Liver (tissue), 9 donors: Measurements from ENCODE around the gene FGD2. TPM values are rescaled to one million over a fixed set of nuclear protein-coding genes. Genes with fewer than 3 reads are reported as not detected.
A peak's percentile ranks its signal among the peaks of the same experiment; 100 is the strongest.

Experiments used
- DNase-seq: peaks from one replicate; pipeline ENCODE4 v3.0.0-alpha.2; 2017; ENCODE audit warnings: low spot score
- H3K27ac ChIP-seq, 2 donors: one replicate each; pipeline ENCODE4 v1.7.0; 2013; ENCODE audit warnings: inconsistent platforms in 2 of 2, low read length in 2 of 2, control low read depth in 1 of 2, low read depth in 1 of 2, mild to moderate bottlenecking in 1 of 2
- H3K27me3 ChIP-seq, 4 donors: one replicate each; pipeline versions ENCODE4 v1.6.1 to v1.7.0; 2013; ENCODE audit warnings: low read length in 3 of 4, inconsistent platforms in 1 of 4, mild to moderate bottlenecking in 1 of 4, moderate library complexity in 1 of 4; ENCODE audit not compliant: control insufficient read depth in 4 of 4, insufficient read depth in 4 of 4
- H3K36me3 ChIP-seq, 4 donors: one replicate each; pipeline versions ENCODE4 v1.6.1 to v1.7.0; 2013; ENCODE audit warnings: low read length in 3 of 4, mild to moderate bottlenecking in 3 of 4, low read depth in 1 of 4, moderate library complexity in 1 of 4; ENCODE audit not compliant: control insufficient read depth in 4 of 4, insufficient read depth in 3 of 4
- H3K4me1 ChIP-seq, 4 donors: one replicate each; pipeline versions ENCODE4 v1.6.1 to v1.7.0; 2013; ENCODE audit warnings: low read length in 3 of 4, mild to moderate bottlenecking in 3 of 4, moderate library complexity in 1 of 4; ENCODE audit not compliant: control insufficient read depth in 4 of 4, insufficient read depth in 4 of 4
- H3K4me3 ChIP-seq, 3 donors: one replicate each; pipeline versions ENCODE4 v1.6.1 to v1.7.0; 2013; ENCODE audit warnings: low read length in 3 of 3, control low read depth in 1 of 3, low read depth in 1 of 3, mild to moderate bottlenecking in 1 of 3
- H3K9ac ChIP-seq, 2 donors: one replicate each; pipeline ENCODE4 v1.7.0; 2013; ENCODE audit warnings: low read length in 2 of 2, mild to moderate bottlenecking in 2 of 2, moderate library complexity in 2 of 2, control low read depth in 1 of 2, low read depth in 1 of 2
- H3K9me3 ChIP-seq, 4 donors: one replicate each; pipeline versions ENCODE4 v1.6.1 to v1.7.0; 2013; ENCODE audit warnings: low read length in 3 of 4; ENCODE audit not compliant: control insufficient read depth in 4 of 4
- ATF3 ChIP-seq: IDR thresholded peaks from 2 replicates; pipeline ENCODE4 v1.6.1; 2016; ENCODE audit warnings: antibody characterized with exemption
- CTCF ChIP-seq: fragments of 150-350 bp; IDR thresholded peaks from 2 replicates; pipeline ENCODE4 v1.5.1; 2017; ENCODE audit warnings: improper control_type of control experiment, low read depth, low read length; ENCODE audit not compliant: missing input control
- EGR1 ChIP-seq, 2 donors: IDR thresholded peaks; 2 replicates each; pipeline ENCODE4 v1.6.1; 2016 to 2018; ENCODE audit warnings: antibody characterized with exemption in 2 of 2, low read depth in 2 of 2
- FOXA1 ChIP-seq: IDR thresholded peaks from 2 replicates; pipeline ENCODE4 v1.6.1; 2016; ENCODE audit warnings: antibody characterized with exemption
- FOXA2 ChIP-seq: IDR thresholded peaks from 2 replicates; pipeline ENCODE4 v1.6.1; 2016; ENCODE audit warnings: antibody characterized with exemption
- GABPA ChIP-seq, 2 donors: IDR thresholded peaks in 1 of 2; conservative IDR thresholded peaks in 1 of 2; 2 replicates each; pipeline ENCODE4 v1.6.1; 2016; ENCODE audit warnings: antibody characterized with exemption in 2 of 2, mild to moderate bottlenecking in 1 of 2, moderate library complexity in 1 of 2
- HNF4A ChIP-seq, 2 donors: conservative IDR thresholded peaks; 2 replicates each; pipeline ENCODE4 v1.6.1; 2016; ENCODE audit warnings: antibody characterized with exemption in 2 of 2, mild to moderate bottlenecking in 2 of 2
- HNF4G ChIP-seq: IDR thresholded peaks from 2 replicates; pipeline ENCODE4 v1.6.1; 2016; ENCODE audit warnings: antibody characterized with exemption
- JUND ChIP-seq, 2 donors: IDR thresholded peaks; 2 replicates each; pipeline ENCODE4 v1.6.1; 2016; ENCODE audit warnings: antibody characterized with exemption in 2 of 2
- RAD21 ChIP-seq, 2 donors: IDR thresholded peaks; 2 replicates each; pipeline ENCODE4 v1.6.1; 2016; ENCODE audit warnings: antibody characterized with exemption in 2 of 2, mild to moderate bottlenecking in 2 of 2
- REST ChIP-seq: IDR thresholded peaks from 2 replicates; pipeline ENCODE4 v1.6.1; 2016; ENCODE audit warnings: antibody characterized with exemption, mild to moderate bottlenecking
- SP1 ChIP-seq: IDR thresholded peaks from 2 replicates; pipeline ENCODE4 v1.6.1; 2018; ENCODE audit warnings: antibody characterized with exemption, mild to moderate bottlenecking
- TAF1 ChIP-seq: conservative IDR thresholded peaks from 2 replicates; pipeline ENCODE4 v1.6.1; 2016; ENCODE audit warnings: antibody characterized with exemption, mild to moderate bottlenecking
- YY1 ChIP-seq: IDR thresholded peaks from 2 replicates; pipeline ENCODE4 v1.6.1; 2016; ENCODE audit warnings: antibody characterized with exemption, mild to moderate bottlenecking
- ZBTB33 ChIP-seq: IDR thresholded peaks from 2 replicates; pipeline ENCODE4 v1.6.1; 2016; ENCODE audit warnings: antibody characterized with exemption
- WGBS: extraction: QIAGEN DNeasy Blood & Tissue Kit; methylation state at CpG from one replicate; pipeline ENCODE4 v1.1.7; 2013; 5-methylcytosine and 5-hydroxymethylcytosine counted together
- polyA plus RNA-seq, 2 donors: library from polyadenylated mRNA; stranded (reverse) in 1 of 2; unstranded in 1 of 2; fragments of 200-250 nt in 1 of 2; fragments of >200 nt in 1 of 2; fragmentation: Nextera tagmentation in 1 of 2; extraction: Ambion mirVana in 1 of 2; gene quantifications; one replicate each; pipeline versions ENCODE4 v1.2.1 to v1.2.3, GENCODE V29; 2013 to 2015
- total RNA-seq, 2 donors: library from RNA; depleted of rRNA; stranded (reverse); fragments of >200 nt; gene quantifications; one replicate each; pipeline ENCODE4 v1.2.3, GENCODE V29; 2014
- donor health status: healthy.
- donor health status: healthy.
- donor health status: healthy.
- donor health status: healthy.
- donor health status: healthy.

The FGD2 gene
- total and polyA plus RNA-seq, 4 donors = 4.6 to 24.4 (median 9.1) TPM

- TF ChIP-seq ZBTB33 (no peak), EGR1 (IDR thresholded peaks at IDR 0.05; ENCODE audit: low read depth in 2 of 2) (no peak), ATF3 (no peak), TAF1 (no peak), YY1 (no peak), GABPA (IDR thresholded peaks at IDR 0.05 in 1 of 2, conservative IDR thresholded peaks at IDR 0.05 in 1 of 2) (no peak), SP1 (no peak), HNF4A (conservative IDR thresholded peaks at IDR 0.05) (no peak)
Observed at GRCh38 chr6:37027811-37028469, 22.5 kb downstream of the FGD2 start (continued).

GRCh38 chr6:37029249-37029971 lies 24.0 kb downstream of the FGD2 start:
- Histone ChIP-seq H3K27ac (no peak overlapping the region), H3K36me3 (no peaks in the 10 kb centered on the region), H3K4me1 (peaks cover 0 to 7% (median 3%) of the 10 kb centered on the region in 4 donors), H3K9me3 (no peaks in the 10 kb centered on the region), H3K27me3 (no peaks in the 10 kb centered on the region), H3K9ac (no peak overlapping the region), H3K4me3 (no peak overlapping the region)
- peak; percentile 76 for DNase-seq
- 71% methylated on average over 4 of the region's 4 CpGs for WGBS
- TF ChIP-seq HNF4G = no peak
- TF ChIP-seq HNF4A (conservative IDR thresholded peaks at IDR 0.05) = no peak
- no peak for TF ChIP-seq REST
- TF ChIP-seq CTCF = peak; percentile 63
- TF ChIP-seq TAF1 = no peak
- TF ChIP-seq SP1 = no peak
- no peak for TF ChIP-seq EGR1 (IDR thresholded peaks at IDR 0.05; ENCODE audit: low read depth in 2 of 2)
- TF ChIP-seq RAD21 (IDR thresholded peaks at IDR 0.05) = peak; percentile 89 to 93
- TF ChIP-seq JUND (IDR thresholded peaks at IDR 0.05) = peak in 1 of 2 donors; percentile 62
- TF ChIP-seq FOXA1 = no peak
- TF ChIP-seq FOXA2 = no peak
- no peak for TF ChIP-seq ZBTB33
- peak; percentile 57 for TF ChIP-seq YY1
